NCI-H2196 (cell line): ENCODE results near the gene NDUFA7.
"Not testable (repeated sequence)": the region's sequence is repeated elsewhere in the genome, so short reads cannot be mapped to it uniquely, and the experiment has no call there.

ENCODE experiments used
- DNase-seq: peaks from one replicate; lab custom pipeline; 2025; ENCODE audit not compliant: unreplicated experiment; lab: John Stamatoyannopoulos, UW

The NDUFA7 gene

GRCh38 chr19:8320564-8321066 is 560 bp downstream of the NDUFA7 start:
- DNase-seq, result no peak

GRCh38 chr19:8319807-8320520 is 1.2 kb downstream of the NDUFA7 start:
- no peak for DNase-seq

- not testable (repeated sequence) for DNase-seq
Measured at GRCh38 chr19:8318835-8319234, 2.3 kb downstream of the NDUFA7 start.

GRCh38 chr19:8316351-8317125 is 4.6 kb downstream of the NDUFA7 start:
- no peak for DNase-seq

- DNase-seq, result not testable (repeated sequence)
Measured at GRCh38 chr19:8314981-8315640, 6.1 kb downstream of the NDUFA7 start.

GRCh38 chr19:8311461-8312260 is 9.5 kb downstream of the NDUFA7 start:
- DNase-seq, result peak; percentile 68

- no peak for DNase-seq
Measured at GRCh38 chr19:8310342-8311055, 10.7 kb downstream of the NDUFA7 start.

- no peak for DNase-seq
Measured at GRCh38 chr19:8308891-8309291, 12.3 kb downstream of the NDUFA7 start.

GRCh38 chr19:8307965-8308866 is 13.0 kb downstream of the NDUFA7 start, which contains the start of gene CD320:
TSS of gene CD320 (minus strand) at chr19:8308358. CDS start at chr19:8308290, 68 bp downstream.
- peak; percentile 94 for DNase-seq

GRCh38 chr19:8307400-8307964 is 13.7 kb downstream of the NDUFA7 start:
- DNase-seq, result no peak

- no peak for DNase-seq
Measured at GRCh38 chr19:8306235-8307054, 14.7 kb downstream of the NDUFA7 start.

GRCh38 chr19:8305798-8306197 is 15.4 kb downstream of the NDUFA7 start:
- DNase-seq, result no peak

GRCh38 chr19:8304841-8305621 is 16.1 kb downstream of the NDUFA7 start:
- DNase-seq, result peak; percentile 40

- DNase-seq, result no peak
Measured at GRCh38 chr19:8302734-8303133, 18.4 kb downstream of the NDUFA7 start.

- peak; percentile 17 for DNase-seq
Measured at GRCh38 chr19:8302357-8302691, 18.9 kb downstream of the NDUFA7 start.

- not testable (repeated sequence) for DNase-seq
Measured at GRCh38 chr19:8291337-8291736, 29.8 kb downstream of the NDUFA7 start.

- DNase-seq, result not testable (repeated sequence)
Measured at GRCh38 chr19:8276508-8276907, 44.7 kb downstream of the NDUFA7 start.
